Mammary epithelial cell (primary cell): ENCODE results near the gene TOR3A.

Experiments
- EZH2 ChIP-seq: IDR thresholded peaks from 2 replicates; pipeline ENCODE4 v1.6.1; 2012; ENCODE audit warnings: low read length, inconsistent platforms, borderline replicate concordance
- TF ChIP-seq, protein P1 (sequence below), 2 donors: IDR thresholded peaks in 1 of 2; conservative IDR thresholded peaks in 1 of 2; 2 replicates each; pipeline ENCODE4 v1.5.1; 2011 to 2012; ENCODE audit warnings: inconsistent platforms in 2 of 2, low read length in 2 of 2, mild to moderate bottlenecking in 2 of 2, control low read depth in 1 of 2, low read depth in 1 of 2; ENCODE audit not compliant: insufficient read depth in 1 of 2; ENCODE audit errors: extremely low read depth in 1 of 2

DNA sequence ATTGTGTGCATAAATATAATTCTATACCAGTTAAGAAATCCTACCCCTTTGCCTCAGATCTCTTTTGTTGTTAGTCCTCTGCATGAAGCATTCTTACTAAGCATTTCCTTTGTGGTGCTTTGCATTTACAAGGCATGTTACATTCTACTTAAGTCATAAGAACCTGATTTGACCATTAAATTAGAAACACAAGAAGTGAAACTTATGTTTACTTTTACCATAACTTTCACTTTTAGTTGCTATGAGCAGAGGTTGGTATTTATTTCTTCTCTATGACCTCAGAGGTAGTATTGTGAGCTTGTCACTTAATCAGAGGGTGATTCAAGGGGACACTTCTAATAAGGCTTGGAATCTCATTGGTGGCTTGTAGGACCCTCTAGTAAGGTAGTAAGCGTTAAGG is 47.1 kb upstream of the TOR3A start:
- TF ChIP-seq, protein P1, sequence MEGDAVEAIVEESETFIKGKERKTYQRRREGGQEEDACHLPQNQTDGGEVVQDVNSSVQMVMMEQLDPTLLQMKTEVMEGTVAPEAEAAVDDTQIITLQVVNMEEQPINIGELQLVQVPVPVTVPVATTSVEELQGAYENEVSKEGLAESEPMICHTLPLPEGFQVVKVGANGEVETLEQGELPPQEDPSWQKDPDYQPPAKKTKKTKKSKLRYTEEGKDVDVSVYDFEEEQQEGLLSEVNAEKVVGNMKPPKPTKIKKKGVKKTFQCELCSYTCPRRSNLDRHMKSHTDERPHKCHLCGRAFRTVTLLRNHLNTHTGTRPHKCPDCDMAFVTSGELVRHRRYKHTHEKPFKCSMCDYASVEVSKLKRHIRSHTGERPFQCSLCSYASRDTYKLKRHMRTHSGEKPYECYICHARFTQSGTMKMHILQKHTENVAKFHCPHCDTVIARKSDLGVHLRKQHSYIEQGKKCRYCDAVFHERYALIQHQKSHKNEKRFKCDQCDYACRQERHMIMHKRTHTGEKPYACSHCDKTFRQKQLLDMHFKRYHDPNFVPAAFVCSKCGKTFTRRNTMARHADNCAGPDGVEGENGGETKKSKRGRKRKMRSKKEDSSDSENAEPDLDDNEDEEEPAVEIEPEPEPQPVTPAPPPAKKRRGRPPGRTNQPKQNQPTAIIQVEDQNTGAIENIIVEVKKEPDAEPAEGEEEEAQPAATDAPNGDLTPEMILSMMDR (conservative IDR thresholded peaks at IDR 0.05 in 1 of 2, IDR thresholded peaks at IDR 0.05 in 1 of 2; ENCODE audit: extremely low read depth in 1 of 2, insufficient read depth in 1 of 2, low read depth in 1 of 2, low read length in 2 of 2), result no peak
- TF ChIP-seq EZH2, result no peak
